Hepatocyte (in vitro differentiated cells): ENCODE measurements around the gene TMEM51.

Experiments used
- CTCF ChIP-seq: fragments of 200-600 bp; sonication (generic); IDR thresholded peaks from 2 replicates; pipeline ENCODE4 v1.5.1; 2016; ENCODE audit warnings: antibody characterized with exemption, mild to moderate bottlenecking; ENCODE audit not compliant: poor library complexity
- EZH2 ChIP-seq: fragments of 200-600 bp; sonication (generic); IDR thresholded peaks from 2 replicates; pipeline ENCODE4 v1.6.1; 2016; ENCODE audit warnings: antibody characterized with exemption, mild to moderate bottlenecking, borderline replicate concordance
- EZH2phosphoT487 ChIP-seq: fragments of 200-600 bp; sonication (generic); IDR thresholded peaks from one replicate; pipeline ENCODE4 v1.6.1; 2018; ENCODE audit warnings: antibody characterized with exemption, mild to moderate bottlenecking, low read depth, moderate library complexity; ENCODE audit not compliant: unreplicated experiment, severe bottlenecking

GRCh38 chr1:15210651-15211375 is 57.3 kb downstream of the TMEM51 start:
- TF ChIP-seq CTCF: no peak
- TF ChIP-seq EZH2: no peak
- no peak for TF ChIP-seq EZH2phosphoT487
